Pericardium fibroblast (primary cell): Measurements from ENCODE around the gene CTSW. TPM values are rescaled to one million over a fixed set of nuclear protein-coding genes. Genes with fewer than 3 reads are reported as not detected.

Experiments used
- total RNA-seq: library from RNA; depleted of rRNA; stranded (reverse); fragments of >200 nt; gene quantifications from 2 replicates; pipeline ENCODE4 v1.2.3, GENCODE V29; 2015

The CTSW gene
- not detected in 2 replicates for total RNA-seq

DNA sequence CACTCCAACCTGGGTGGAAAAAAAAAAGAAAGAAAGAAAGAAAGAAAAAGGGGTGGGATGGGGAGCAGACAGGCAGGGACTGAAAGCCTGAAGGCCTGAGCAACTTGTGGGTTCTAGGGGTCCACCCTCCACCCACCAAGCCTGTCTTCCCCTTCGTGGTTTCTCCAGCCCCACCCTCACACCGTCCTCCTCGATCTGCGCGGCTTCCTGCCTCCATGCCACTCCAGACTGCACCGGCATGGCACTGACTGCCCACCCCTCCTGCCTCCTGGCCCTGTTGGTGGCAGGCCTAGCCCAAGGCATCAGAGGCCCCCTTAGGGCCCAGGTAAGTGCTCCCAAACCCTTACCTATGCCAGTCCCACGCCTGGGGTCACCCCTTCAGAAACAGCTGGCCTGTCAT, at the start of gene CTSW:
Gene CTSW (plus strand): TSS at position 221 of the 400 bp plus-strand sequence. CDS start 18 bp downstream, at position 239.

GRCh38 chr11:65833297-65834030, 46.2 kb upstream of the CTSW start, which contains the start of gene SNX32:
TSS of gene SNX32 (plus strand) at chr11:65833963. CDS start at chr11:65834066, 103 bp downstream.

GRCh38 chr11:65857853-65858680, 21.6 kb upstream of the CTSW start, which contains the start of gene CFL1:
TSS of gene CFL1 (minus strand) at chr11:65858180. CDS start at chr11:65858099, 81 bp downstream.

GRCh38 chr11:65860278-65861164, 19.1 kb upstream of the CTSW start, which contains the start of gene MUS81:
TSS of gene MUS81 (plus strand) at chr11:65860433. CDS start at chr11:65860754, 321 bp downstream.

GRCh38 chr11:65872586-65873317, 6.9 kb upstream of the CTSW start, which contains the start of gene EFEMP2:
TSS of gene EFEMP2 (minus strand) at chr11:65872800. CDS start at chr11:65872354, 446 bp downstream.

GRCh38 chr11:65888163-65888814, 8.7 kb downstream of the CTSW start, which contains the start of gene FIBP:
TSS of gene FIBP (minus strand) at chr11:65888471. CDS start at chr11:65888418, 53 bp downstream.

GRCh38 chr11:65890324-65891218, 10.9 kb downstream of the CTSW start, which contains the start of gene CCDC85B:
TSS of gene CCDC85B (plus strand) at chr11:65890673. CDS start at chr11:65890784, 111 bp downstream.

DNA sequence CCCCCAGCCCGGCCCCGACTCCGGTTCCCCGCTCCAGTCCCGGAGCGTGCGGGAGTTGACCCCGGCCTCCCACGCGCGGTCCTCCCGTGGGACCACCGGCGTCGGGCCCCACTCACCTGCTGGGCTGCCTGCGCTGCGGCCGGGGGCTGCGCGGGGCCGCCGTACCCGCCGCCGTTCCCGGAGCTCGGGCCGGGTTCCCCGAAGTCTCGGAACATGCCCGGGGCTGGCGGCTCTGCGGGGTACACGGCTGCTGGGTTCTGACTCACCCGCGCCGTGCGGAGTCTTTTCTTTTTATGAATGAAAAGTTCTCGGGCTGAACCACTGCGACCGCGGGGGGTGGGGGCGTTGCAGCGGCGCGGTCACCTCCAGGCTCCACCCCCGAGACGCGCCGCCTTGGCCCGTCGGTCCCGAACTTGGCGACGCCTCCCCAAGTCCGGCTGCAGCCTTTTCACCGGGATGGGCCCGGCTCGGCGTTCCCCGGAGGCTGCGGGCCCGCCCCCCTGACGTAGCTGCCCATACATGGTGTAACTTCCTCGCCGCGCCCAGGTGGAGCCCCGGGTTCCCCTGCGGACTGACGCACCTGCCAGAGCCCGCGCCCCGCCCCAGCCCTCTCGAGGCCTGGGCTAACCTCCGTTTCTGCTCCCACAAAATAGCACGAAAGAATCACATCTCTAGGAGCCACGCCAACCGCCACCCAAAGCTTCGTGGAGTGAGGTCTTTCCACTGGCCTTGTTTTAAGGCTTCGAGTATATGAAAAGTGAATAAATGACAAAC, 20.7 kb downstream of the CTSW start, which contains the start of gene FOSL1:
Gene FOSL1 (minus strand): TSS at position 264 of the 774 bp plus-strand sequence. CDS start 49 bp downstream, at position 215.

GRCh38 chr11:65918211-65919140, 38.8 kb downstream of the CTSW start, which contains the start of gene C11orf68:
TSS of gene C11orf68 (minus strand) at chr11:65919062. CDS start at chr11:65919031, 31 bp downstream.

GRCh38 chr11:65919141-65919572, 39.5 kb downstream of the CTSW start, which contains the start of gene DRAP1:
TSS of gene DRAP1 (plus strand) at chr11:65919426. CDS start at chr11:65919502, 76 bp downstream.

Other genes with a start within 250 kb of the CTSW start
- 15.8 and 28.9 TPM in 2 replicates for gene SIPA1, start 241.7 kb upstream of the CTSW start, total RNA-seq
- 36.7 and 42.9 TPM in 2 replicates for gene RELA, start 216.9 kb upstream of the CTSW start, total RNA-seq
- 24.8 and 29.6 TPM in 2 replicates for gene KAT5, start 167.6 kb upstream of the CTSW start, total RNA-seq
- gene RNASEH2C, start 159.0 kb upstream of the CTSW start, total RNA-seq = 52.8 and 80.4 TPM in 2 replicates
- gene AP5B1, start 98.9 kb upstream of the CTSW start, total RNA-seq = 8.9 and 13.4 TPM in 2 replicates
- gene OVOL1, start 92.8 kb upstream of the CTSW start, total RNA-seq = not detected in 2 replicates
- gene SNX32, start 45.9 kb upstream of the CTSW start, total RNA-seq = 1.1 and 2.4 TPM in 2 replicates
- gene CFL1, start 21.7 kb upstream of the CTSW start, total RNA-seq = 674 and 1,158 TPM in 2 replicates
- 25.0 and 48.3 TPM in 2 replicates for gene MUS81, start 19.4 kb upstream of the CTSW start, total RNA-seq
- 173 and 216 TPM in 2 replicates for gene EFEMP2, start 7.0 kb upstream of the CTSW start, total RNA-seq
- 160 and 177 TPM in 2 replicates for gene FIBP, start 8.6 kb downstream of the CTSW start, total RNA-seq
- gene CCDC85B, start 10.8 kb downstream of the CTSW start, total RNA-seq = 116 and 144 TPM in 2 replicates
- 4.9 and 8.5 TPM in 2 replicates for gene FOSL1, start 20.6 kb downstream of the CTSW start, total RNA-seq
- gene C11orf68, start 39.2 kb downstream of the CTSW start, total RNA-seq = 16.1 and 18.1 TPM in 2 replicates
- gene DRAP1, start 39.6 kb downstream of the CTSW start, total RNA-seq = 84.4 and 99.7 TPM in 2 replicates
- not detected in 2 replicates for gene TSGA10IP, start 65.6 kb downstream of the CTSW start, total RNA-seq
- 21.1 and 42.0 TPM in 2 replicates for gene SART1, start 81.9 kb downstream of the CTSW start, total RNA-seq
- 16.4 and 21.5 TPM in 2 replicates for gene EIF1AD, start 122.3 kb downstream of the CTSW start, total RNA-seq
- 59.3 and 101 TPM in 2 replicates for gene BANF1, start 122.7 kb downstream of the CTSW start, total RNA-seq
- 0.70 TPM in 1 of 2 replicates, not detected in the other for gene CST6, start 132.2 kb downstream of the CTSW start, total RNA-seq
- gene CATSPER1, start 146.6 kb downstream of the CTSW start, total RNA-seq = not detected in 2 replicates
- gene GAL3ST3, start 169.3 kb downstream of the CTSW start, total RNA-seq = not detected in 2 replicates
- gene SF3B2, start 172.5 kb downstream of the CTSW start, total RNA-seq = 121 and 132 TPM in 2 replicates
- 35.2 and 42.0 TPM in 2 replicates for gene PACS1, start 190.4 kb downstream of the CTSW start, total RNA-seq